GM23338 (cell line): ENCODE data around the gene EVL. TPM values are rescaled to one million over a fixed set of nuclear protein-coding genes. Genes with fewer than 3 reads are reported as not detected.

Experiments used
- ATAC-seq: fragments of 200-7000 bp; cut with Tn5 transposase; 3 replicates; pipeline ENCODE4 v1.9.1; 2020
- DNase-seq: peaks from one replicate; pipeline ENCODE4 v3.0.0-alpha.2; 2015; ENCODE audit warnings: low spot score
- H2AFZ ChIP-seq: fragments of 200-600 bp; sonication (generic); 2 replicates; pipeline ENCODE4 v1.8.0; 2016; ENCODE audit warnings: antibody characterized with exemption, mild to moderate bottlenecking, moderate library complexity
- H3F3A ChIP-seq: fragments of 200-600 bp; sonication (generic); replicated peaks from 2 replicates; pipeline ENCODE4 v1.8.0; 2017; ENCODE audit warnings: antibody characterized with exemption, mixed run types, low read depth
- H3K27ac ChIP-seq: fragments of 200-600 bp; sonication (generic); 2 replicates; pipeline ENCODE4 v1.6.1; 2016; ENCODE audit warnings: low read depth
- H3K27me3 ChIP-seq: fragments of 200-600 bp; sonication (generic); 2 replicates; pipeline ENCODE4 v1.8.0; 2016; ENCODE audit warnings: mild to moderate bottlenecking, mixed run types, moderate library complexity; ENCODE audit not compliant: insufficient read depth
- H3K36me3 ChIP-seq: fragments of 200-600 bp; sonication (generic); 2 replicates; pipeline ENCODE4 v1.8.0; 2016; ENCODE audit warnings: mild to moderate bottlenecking; ENCODE audit not compliant: insufficient read depth
- H3K4me1 ChIP-seq: fragments of 200-600 bp; sonication (generic); 2 replicates; pipeline ENCODE4 v1.8.0; 2016; ENCODE audit warnings: mild to moderate bottlenecking, moderate library complexity; ENCODE audit not compliant: insufficient read depth
- H3K4me2 ChIP-seq: fragments of 200-600 bp; sonication (generic); 2 replicates; pipeline ENCODE4 v1.7.1; 2017; ENCODE audit warnings: mixed run types
- H3K4me3 ChIP-seq: fragments of 200-600 bp; sonication (generic); 2 replicates; pipeline ENCODE4 v1.6.1; 2016; ENCODE audit warnings: mixed run types
- H3K79me2 ChIP-seq: fragments of 200-600 bp; sonication (generic); replicated peaks from 2 replicates; pipeline ENCODE4 v1.8.0; 2017; ENCODE audit warnings: mild to moderate bottlenecking; ENCODE audit not compliant: insufficient read depth
- H3K9me2 ChIP-seq: fragments of 200-600 bp; sonication (generic); 2 replicates; pipeline ENCODE4 v1.8.0; 2017; ENCODE audit not compliant: insufficient read depth
- H4K20me1 ChIP-seq: fragments of 200-600 bp; sonication (generic); replicated peaks from 2 replicates; pipeline ENCODE4 v1.8.0; 2017; ENCODE audit warnings: mild to moderate bottlenecking; ENCODE audit not compliant: insufficient read depth
- H3K27ac Mint-ChIP-seq: 2 replicates; pipeline ENCODE4 v1.8.0; 2020; ENCODE audit warnings: inconsistent platforms, mild to moderate bottlenecking, moderate library complexity, mixed read lengths
- H3K27me3 Mint-ChIP-seq: 3 replicates; pipeline ENCODE4 v1.8.0; 2022; ENCODE audit warnings: low read depth, mild to moderate bottlenecking, moderate library complexity, mixed read lengths, inconsistent platforms; ENCODE audit not compliant: insufficient read depth, poor library complexity
- H3K36me3 Mint-ChIP-seq: 3 replicates; pipeline ENCODE4 v1.8.0; 2021; ENCODE audit warnings: low read depth, mild to moderate bottlenecking, inconsistent platforms, moderate library complexity, mixed read lengths
- H3K4me1 Mint-ChIP-seq: 3 replicates; pipeline ENCODE4 v1.8.0; 2020; ENCODE audit warnings: mild to moderate bottlenecking, inconsistent platforms, mixed read lengths
- H3K4me3 Mint-ChIP-seq: 3 replicates; pipeline ENCODE4 v1.8.0; 2021; ENCODE audit warnings: moderate library complexity, mild to moderate bottlenecking, inconsistent platforms, mixed read lengths
- H3K9me3 Mint-ChIP-seq: 3 replicates; pipeline ENCODE4 v1.8.0; 2020; ENCODE audit warnings: moderate library complexity, mild to moderate bottlenecking, inconsistent platforms, mixed read lengths
- CREB1 ChIP-seq: fragments of 250-450 bp; sonication (Bioruptor Pico); IDR thresholded peaks from 2 replicates; pipeline ENCODE4 v1.5.0; 2020; ENCODE audit warnings: low read depth, mild to moderate bottlenecking, moderate library complexity
- CTCF ChIP-seq, 2 experiments: fragments of 200-600 bp in 1 of 2; sonication (generic) in 1 of 2; conservative IDR thresholded peaks; 2 replicates each; pipeline versions ENCODE4 v1.5.1 to v1.6.1; 2016 to 2017; ENCODE audit warnings: antibody characterized with exemption in 2 of 2, low read depth in 2 of 2, mild to moderate bottlenecking in 2 of 2, moderate library complexity in 1 of 2
- ETS1 ChIP-seq: IDR thresholded peaks from 2 replicates; pipeline ENCODE4 v1.6.1; 2016; ENCODE audit warnings: antibody characterized with exemption
- EZH2 ChIP-seq: fragments of 200-600 bp; sonication (generic); IDR thresholded peaks from one replicate; pipeline ENCODE4 v1.8.0; 2017; ENCODE audit warnings: antibody characterized with exemption, mild to moderate bottlenecking, low read depth; ENCODE audit not compliant: unreplicated experiment
- EZH2phosphoT487 ChIP-seq: fragments of 200-600 bp; sonication (generic); IDR thresholded peaks from one replicate; pipeline ENCODE4 v1.8.1; 2018; ENCODE audit warnings: antibody characterized with exemption; ENCODE audit not compliant: unreplicated experiment
- JUNB ChIP-seq: IDR thresholded peaks from one replicate; pipeline ENCODE4 v1.6.1; 2016; ENCODE audit warnings: antibody characterized with exemption; ENCODE audit not compliant: unreplicated experiment
- NANOG ChIP-seq: IDR thresholded peaks from 2 replicates; pipeline ENCODE4 v1.6.1; 2016; ENCODE audit warnings: antibody characterized with exemption, borderline replicate concordance
- POLR2AphosphoS5 ChIP-seq: IDR thresholded peaks from 2 replicates; pipeline ENCODE4 v1.6.1; 2016; ENCODE audit warnings: antibody characterized with exemption, low read depth
- REST ChIP-seq: IDR thresholded peaks from one replicate; pipeline ENCODE4 v1.6.1; 2018; ENCODE audit warnings: antibody characterized with exemption; ENCODE audit not compliant: unreplicated experiment
- STAT1 ChIP-seq: IDR thresholded peaks from one replicate; pipeline ENCODE4 v1.6.1; 2016; ENCODE audit warnings: antibody characterized with exemption; ENCODE audit not compliant: unreplicated experiment
- ZNF114 ChIP-seq: fragments of 250-450 bp; sonication (Bioruptor Pico); IDR thresholded peaks from 2 replicates; pipeline ENCODE4 v1.5.0; 2020; ENCODE audit warnings: mild to moderate bottlenecking, moderate library complexity
- ZNF331 ChIP-seq: fragments of 250-450 bp; sonication (Bioruptor Pico); IDR thresholded peaks from 2 replicates; pipeline ENCODE4 v1.5.0; 2020; ENCODE audit warnings: low read depth, mild to moderate bottlenecking, moderate library complexity
- ZNF462 ChIP-seq: fragments of 250-450 bp; sonication (Bioruptor Pico); IDR thresholded peaks from 2 replicates; pipeline ENCODE4 v1.5.0; 2020; ENCODE audit warnings: mild to moderate bottlenecking, moderate library complexity
- polyA plus RNA-seq: library from polyadenylated mRNA; unstranded; fragments of >200 nt; fragmentation: Nextera tagmentation; extraction: Ambion mirVana; gene quantifications from 2 replicates; pipeline ENCODE4 v1.2.1, GENCODE V29; 2016
- total RNA-seq: library from RNA; depleted of rRNA; stranded (reverse); fragments of >200 nt; shearing (Covaris generic); gene quantifications from 2 replicates; pipeline ENCODE4 v1.2.3, GENCODE V29; 2014

The EVL gene
- total and polyA plus RNA-seq, 2 experiments from 2014 or later = 28.2 to 50.5 TPM

- TF ChIP-seq JUNB = no peak
- TF ChIP-seq ETS1 = no peak
- TF ChIP-seq EZH2phosphoT487 = no peak
- TF ChIP-seq ZNF462 (CRISPR knock-in tag) = no peak
- TF ChIP-seq NANOG = no peak
- no peak for TF ChIP-seq ZNF114 (CRISPR knock-in tag)
- no peak for TF ChIP-seq CTCF (conservative IDR thresholded peaks at IDR 0.05; ENCODE audit: low read depth in 2 of 2)
- no peak for TF ChIP-seq ZNF331
- no peak for TF ChIP-seq POLR2AphosphoS5
- TF ChIP-seq CREB1 (CRISPR knock-in tag) = no peak
- TF ChIP-seq EZH2 = no peak
- no peak for TF ChIP-seq STAT1
- TF ChIP-seq REST = no peak
- Mint-ChIP-seq H3K27me3 (peaks cover 13% of the 10 kb centered on the region), H3K27ac (no peak overlapping the region), H3K36me3 (no peaks in the 10 kb centered on the region; the same call in 2 of the 3 replicates), H3K9me3 (no peaks in the 10 kb centered on the region; the same call in 2 of the 3 replicates), H3K4me3 (no peak overlapping the region), H3K4me1 (peaks cover 9% of the 10 kb centered on the region)
- no peaks in the 10 kb centered on the region for H3K9me2 ChIP-seq
- no peaks in the 10 kb centered on the region for H4K20me1 ChIP-seq
- ATAC-seq (no peak), DNase-seq (no peak)
- H3F3A ChIP-seq = no peaks in the 10 kb centered on the region
- H2AFZ ChIP-seq = no peak overlapping the region
- peaks cover 4% of the 10 kb centered on the region; the same call in 1 of the 2 replicates for H3K4me1 ChIP-seq
- H3K36me3 ChIP-seq = no peaks in the 10 kb centered on the region
- no peak overlapping the region for H3K27ac ChIP-seq
- no peaks in the 10 kb centered on the region for H3K79me2 ChIP-seq
- H3K4me2 ChIP-seq = no peak overlapping the region
- H3K4me3 ChIP-seq = no peak overlapping the region
- no peaks in the 10 kb centered on the region for H3K27me3 ChIP-seq
These were observed 73.0 kb downstream of the EVL start for GRCh38 chr14:100138082-100138787.
